ENCODE results near the gene EPHB1.

The EPHB1 gene

DNA sequence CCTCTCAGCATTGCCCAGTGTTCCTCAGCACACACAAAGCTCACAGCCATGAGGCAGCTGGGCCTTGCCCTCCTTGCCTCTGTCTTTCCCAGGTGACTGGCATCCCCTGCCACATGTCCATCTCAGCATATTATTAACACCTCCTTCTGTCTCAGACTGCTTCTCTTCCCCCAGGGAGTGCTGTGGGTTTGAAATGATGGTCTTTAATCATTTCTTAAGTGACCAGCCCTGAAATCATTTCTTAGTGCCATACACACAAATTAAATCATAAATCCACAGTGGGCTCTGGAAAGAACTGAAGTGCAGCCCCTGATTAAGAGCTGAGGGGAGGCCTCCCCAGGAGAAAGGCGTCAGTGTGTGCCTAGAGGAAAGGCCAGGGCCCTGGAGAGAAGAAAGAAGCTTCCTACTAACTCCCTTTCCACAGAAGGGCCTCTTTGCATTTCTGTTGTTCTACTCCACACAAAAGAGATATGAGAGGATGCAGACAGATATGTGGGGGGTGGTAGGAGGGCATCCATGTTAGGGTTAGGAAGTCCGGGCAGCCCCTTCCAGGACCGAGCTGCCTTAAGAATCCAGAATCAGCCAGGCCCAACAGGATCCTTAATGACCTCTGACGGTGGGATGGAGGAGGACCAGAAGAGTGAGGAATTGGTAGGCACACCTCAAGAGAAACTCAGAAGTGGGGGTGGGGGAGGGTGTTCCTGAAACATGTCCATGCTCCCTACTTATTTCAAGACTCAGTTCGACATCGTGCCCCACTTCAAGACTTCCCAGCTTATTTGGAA is 290.8 kb downstream of the EPHB1 start:
- Histone ChIP-seq H3K4me3 (ENCODE audit: insufficient read length, low read depth) (no peak overlapping the region), H3K4me1 (ENCODE audit: insufficient read depth, insufficient read length) (peaks cover 3% of the 10 kb centered on the region)
- no peak for DNase-seq (ENCODE audit: low read depth, low spot score)

DNA sequence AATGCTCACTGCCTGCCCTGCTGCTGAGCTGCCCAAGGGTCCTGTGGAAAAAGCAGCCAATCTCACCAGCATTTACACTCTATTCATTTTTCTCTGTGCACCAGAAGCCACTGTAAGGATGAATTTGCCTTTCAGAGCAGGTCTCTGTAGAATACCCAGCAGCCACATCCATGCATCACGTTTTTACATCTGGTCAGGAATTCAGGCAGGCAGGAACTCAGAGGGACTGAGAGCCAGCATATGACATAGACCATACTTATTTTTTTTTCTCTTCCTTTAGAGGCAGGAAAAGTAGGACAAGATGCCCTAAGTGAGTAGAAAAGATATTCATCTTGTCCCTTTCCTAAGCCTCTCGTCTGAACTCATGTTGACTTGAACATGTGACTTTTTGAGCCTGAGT is 292.7 kb downstream of the EPHB1 start:
- peaks cover 2% of the 10 kb centered on the region for H3K4me1 ChIP-seq (ENCODE audit: insufficient read depth, insufficient read length)
- H3K36me3 ChIP-seq (ENCODE audit: insufficient read depth, insufficient read length, low read length): no peaks in the 10 kb centered on the region
- DNase-seq (ENCODE audit: low read depth, low spot score): no peak
- H3K4me3 ChIP-seq (ENCODE audit: insufficient read length, low read depth): no peak overlapping the region
- no peaks in the 10 kb centered on the region for H3K27me3 ChIP-seq (ENCODE audit: insufficient read depth, insufficient read length)
- no peaks in the 10 kb centered on the region for H3K9me3 ChIP-seq (ENCODE audit: insufficient read depth, low read length)
- no peak overlapping the region for H3K9ac ChIP-seq (ENCODE audit: insufficient read length, low read depth)
- TF ChIP-seq YY1 (IDR thresholded peaks at IDR 0.05; ENCODE audit: insufficient read depth, insufficient read length): no peak
- no peak for TF ChIP-seq ZNF274 (IDR thresholded peaks at IDR 0.05; ENCODE audit: low read depth, low read length)
- TF ChIP-seq SUZ12 (IDR thresholded peaks at IDR 0.05; ENCODE audit: extremely low read depth, insufficient read depth, insufficient read length): no peak

More for the DNA sequence above, 290.8 kb downstream of the EPHB1 start:
- Histone ChIP-seq H3K9ac (ENCODE audit: insufficient read length, low read depth) (no peak overlapping the region), H3K36me3 (ENCODE audit: insufficient read depth, insufficient read length, low read length) (no peaks in the 10 kb centered on the region), H3K9me3 (ENCODE audit: insufficient read depth, low read length) (no peaks in the 10 kb centered on the region), H3K27me3 (ENCODE audit: insufficient read depth, insufficient read length) (no peaks in the 10 kb centered on the region)
- TF ChIP-seq ZNF274 (IDR thresholded peaks at IDR 0.05; ENCODE audit: low read depth, low read length) (no peak), SUZ12 (IDR thresholded peaks at IDR 0.05; ENCODE audit: extremely low read depth, insufficient read depth, insufficient read length) (no peak), YY1 (IDR thresholded peaks at IDR 0.05; ENCODE audit: insufficient read depth, insufficient read length) (no peak)

DNA sequence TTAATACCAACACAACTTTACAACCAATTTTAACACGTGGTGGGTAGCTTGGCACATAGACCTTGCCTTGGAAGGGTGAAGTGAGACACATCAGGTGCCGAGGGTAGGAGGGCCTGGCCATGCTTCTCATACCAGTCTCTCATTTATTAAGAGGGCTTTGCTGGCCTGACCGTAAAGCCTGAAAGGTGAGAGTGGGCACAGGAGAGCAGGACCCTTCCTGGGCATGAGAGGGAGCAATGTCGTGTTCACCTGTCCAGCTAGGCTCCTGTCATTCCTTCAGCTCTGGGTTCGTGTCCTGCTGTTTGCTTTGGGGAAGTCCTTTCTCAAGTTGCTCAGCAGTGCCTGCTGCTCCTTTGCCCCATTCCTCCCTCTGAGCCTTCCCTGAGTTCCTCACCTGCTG is 294.4 kb downstream of the EPHB1 start:
- H3K4me3 ChIP-seq (ENCODE audit: insufficient read length, low read depth): no peak overlapping the region
- H3K27me3 ChIP-seq (ENCODE audit: insufficient read depth, insufficient read length): no peaks in the 10 kb centered on the region
- no peaks in the 10 kb centered on the region for H3K4me1 ChIP-seq (ENCODE audit: insufficient read depth, insufficient read length)
- H3K9ac ChIP-seq (ENCODE audit: insufficient read length, low read depth): no peak overlapping the region
- no peak for DNase-seq (ENCODE audit: low read depth, low spot score)
- TF ChIP-seq YY1 (IDR thresholded peaks at IDR 0.05; ENCODE audit: insufficient read depth, insufficient read length) (no peak), SUZ12 (IDR thresholded peaks at IDR 0.05; ENCODE audit: extremely low read depth, insufficient read depth, insufficient read length) (no peak), ZNF274 (IDR thresholded peaks at IDR 0.05; ENCODE audit: low read depth, low read length) (no peak)
- no peaks in the 10 kb centered on the region for H3K9me3 ChIP-seq (ENCODE audit: insufficient read depth, low read length)
- H3K36me3 ChIP-seq (ENCODE audit: insufficient read depth, insufficient read length, low read length): no peaks in the 10 kb centered on the region

DNA sequence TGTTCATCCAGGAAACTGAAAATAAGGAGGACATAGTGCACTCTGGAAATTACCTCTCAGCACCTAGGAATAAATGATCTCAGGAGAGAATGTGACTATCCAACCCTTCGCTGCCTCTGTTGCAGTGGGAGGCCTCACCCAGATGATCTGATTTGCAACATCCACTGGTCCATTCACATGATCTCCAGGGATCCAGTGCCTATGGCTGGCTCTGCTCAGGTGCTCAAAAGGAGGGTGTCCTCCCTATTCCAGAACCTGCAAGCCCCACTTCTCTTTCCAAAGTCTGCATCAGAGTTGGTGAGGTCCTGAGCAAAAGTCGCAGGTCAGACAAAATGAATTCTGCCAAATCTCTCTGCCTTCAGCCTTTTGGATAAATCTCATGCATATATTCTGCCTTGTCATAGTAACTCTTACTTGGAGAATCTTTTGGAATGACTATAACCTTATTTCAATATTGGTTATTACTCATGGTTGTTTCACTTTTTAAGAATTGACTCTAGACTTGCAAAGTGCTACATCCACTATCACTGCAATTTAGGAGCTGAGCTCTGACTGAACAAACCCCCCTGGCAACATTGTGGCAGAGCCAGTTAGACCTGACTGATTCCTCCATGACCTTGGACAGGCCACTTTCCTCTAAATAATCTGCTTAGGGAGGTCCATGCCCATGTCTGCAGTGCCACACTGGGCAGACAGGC is 295.1 kb downstream of the EPHB1 start:
- TF ChIP-seq ZNF274 (IDR thresholded peaks at IDR 0.05; ENCODE audit: low read depth, low read length) (no peak), YY1 (IDR thresholded peaks at IDR 0.05; ENCODE audit: insufficient read depth, insufficient read length) (no peak), SUZ12 (IDR thresholded peaks at IDR 0.05; ENCODE audit: extremely low read depth, insufficient read depth, insufficient read length) (no peak)
- H3K9ac ChIP-seq (ENCODE audit: insufficient read length, low read depth): no peak overlapping the region
- no peaks in the 10 kb centered on the region for H3K27me3 ChIP-seq (ENCODE audit: insufficient read depth, insufficient read length)
- no peaks in the 10 kb centered on the region for H3K9me3 ChIP-seq (ENCODE audit: insufficient read depth, low read length)
- H3K4me1 ChIP-seq (ENCODE audit: insufficient read depth, insufficient read length): no peaks in the 10 kb centered on the region
- H3K4me3 ChIP-seq (ENCODE audit: insufficient read length, low read depth): no peak overlapping the region
- H3K36me3 ChIP-seq (ENCODE audit: insufficient read depth, insufficient read length, low read length): no peaks in the 10 kb centered on the region
- DNase-seq (ENCODE audit: low read depth, low spot score): no peak

DNA sequence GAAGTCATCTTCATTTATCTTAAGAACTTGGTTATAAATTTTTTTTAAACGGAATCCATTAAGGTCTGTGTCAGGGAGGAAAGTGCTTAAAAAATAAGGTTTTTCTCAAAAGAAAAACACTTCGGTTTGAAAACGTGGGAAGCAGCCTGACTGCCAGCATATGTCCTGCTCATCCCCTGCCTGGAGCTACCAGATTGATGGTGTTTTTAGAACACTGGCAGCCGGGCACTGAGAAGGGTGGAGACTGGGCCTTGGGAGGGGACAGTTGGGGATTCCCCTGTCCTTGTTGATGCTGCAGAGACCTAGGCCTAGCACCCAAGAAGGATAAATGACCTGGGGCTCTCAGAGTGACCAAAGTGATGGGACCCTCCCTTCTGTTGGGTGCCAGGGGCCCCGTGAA is 296.9 kb downstream of the EPHB1 start:
- no peak for TF ChIP-seq YY1 (IDR thresholded peaks at IDR 0.05; ENCODE audit: insufficient read depth, insufficient read length)
- H3K9me3 ChIP-seq (ENCODE audit: insufficient read depth, low read length): no peaks in the 10 kb centered on the region
- no peak overlapping the region for H3K4me3 ChIP-seq (ENCODE audit: insufficient read length, low read depth)
- DNase-seq (ENCODE audit: low read depth, low spot score): no peak
- no peaks in the 10 kb centered on the region for H3K27me3 ChIP-seq (ENCODE audit: insufficient read depth, insufficient read length)
- H3K36me3 ChIP-seq (ENCODE audit: insufficient read depth, insufficient read length, low read length): no peaks in the 10 kb centered on the region
- H3K9ac ChIP-seq (ENCODE audit: insufficient read length, low read depth): no peak overlapping the region
- no peaks in the 10 kb centered on the region for H3K4me1 ChIP-seq (ENCODE audit: insufficient read depth, insufficient read length)

DNA sequence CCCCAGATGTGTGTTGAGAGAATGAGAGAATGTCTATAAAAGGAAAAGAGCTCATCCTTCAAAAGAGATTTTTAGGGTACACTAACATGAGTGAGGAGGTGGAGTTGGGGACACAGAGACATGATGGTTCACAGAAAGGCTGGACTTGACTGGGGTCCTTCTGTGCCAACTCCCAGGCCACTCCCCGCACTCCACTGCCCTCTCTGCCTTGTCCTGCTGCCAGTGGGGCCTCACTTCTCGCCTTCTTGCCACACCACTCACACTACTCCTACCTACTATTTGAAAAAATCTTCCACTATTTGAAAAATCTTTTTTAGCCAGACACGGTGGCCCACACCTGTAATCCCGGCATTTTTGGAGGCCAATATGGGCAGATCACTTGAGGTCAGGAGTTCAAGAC is 298.1 kb downstream of the EPHB1 start:
- Histone ChIP-seq H3K9ac (ENCODE audit: insufficient read length, low read depth) (no peak overlapping the region), H3K4me1 (ENCODE audit: insufficient read depth, insufficient read length) (no peaks in the 10 kb centered on the region), H3K9me3 (ENCODE audit: insufficient read depth, low read length) (no peaks in the 10 kb centered on the region), H3K4me3 (ENCODE audit: insufficient read length, low read depth) (no peak overlapping the region), H3K36me3 (ENCODE audit: insufficient read depth, insufficient read length, low read length) (no peaks in the 10 kb centered on the region), H3K27me3 (ENCODE audit: insufficient read depth, insufficient read length) (no peaks in the 10 kb centered on the region)
- no peak for DNase-seq (ENCODE audit: low read depth, low spot score)
- TF ChIP-seq ZNF274 (IDR thresholded peaks at IDR 0.05; ENCODE audit: low read depth, low read length) (no peak), SUZ12 (IDR thresholded peaks at IDR 0.05; ENCODE audit: extremely low read depth, insufficient read depth, insufficient read length) (no peak), YY1 (IDR thresholded peaks at IDR 0.05; ENCODE audit: insufficient read depth, insufficient read length) (no peak)

DNA sequence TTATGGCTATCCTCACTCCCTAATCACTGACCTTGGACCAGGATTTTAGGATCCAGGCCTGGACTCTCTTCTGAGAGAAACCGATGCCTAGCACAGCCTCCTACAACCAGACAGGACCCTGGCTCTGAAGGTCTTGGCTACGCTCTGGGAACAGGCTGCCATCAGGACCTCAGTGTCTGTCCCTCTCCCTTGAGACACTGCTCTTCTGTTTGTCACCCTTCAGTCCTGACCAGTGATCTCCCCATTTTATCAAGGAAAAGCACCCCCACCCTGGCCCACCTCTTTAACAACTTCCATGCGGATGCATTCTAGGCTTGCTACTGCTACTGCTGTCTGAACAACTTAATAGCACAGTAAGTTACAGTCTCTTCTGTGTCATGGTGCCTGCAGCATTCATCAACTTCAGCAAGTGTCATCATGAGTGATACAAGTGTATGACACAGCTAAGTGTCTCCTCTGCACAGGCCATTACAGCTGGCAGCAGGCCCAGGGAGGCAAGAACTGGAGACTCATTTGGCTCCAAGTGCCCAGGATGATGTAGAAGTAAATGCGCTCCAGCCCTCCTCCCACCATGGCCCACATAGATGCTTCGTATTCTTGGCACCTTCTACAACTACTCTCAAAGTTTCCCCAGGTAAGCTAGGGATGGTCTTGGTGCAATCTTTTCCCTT is 302.4 kb downstream of the EPHB1 start:
- H3K4me3 ChIP-seq (ENCODE audit: insufficient read length, low read depth): no peak overlapping the region
- no peaks in the 10 kb centered on the region for H3K27me3 ChIP-seq (ENCODE audit: insufficient read depth, insufficient read length)
- TF ChIP-seq SUZ12 (IDR thresholded peaks at IDR 0.05; ENCODE audit: extremely low read depth, insufficient read depth, insufficient read length): no peak
- no peak for TF ChIP-seq YY1 (IDR thresholded peaks at IDR 0.05; ENCODE audit: insufficient read depth, insufficient read length)
- TF ChIP-seq ZNF274 (IDR thresholded peaks at IDR 0.05; ENCODE audit: low read depth, low read length): no peak
- H3K4me1 ChIP-seq (ENCODE audit: insufficient read depth, insufficient read length): no peaks in the 10 kb centered on the region
- DNase-seq (ENCODE audit: low read depth, low spot score): no peak
- H3K9ac ChIP-seq (ENCODE audit: insufficient read length, low read depth): no peak overlapping the region
- H3K36me3 ChIP-seq (ENCODE audit: insufficient read depth, insufficient read length, low read length): no peaks in the 10 kb centered on the region
- no peaks in the 10 kb centered on the region for H3K9me3 ChIP-seq (ENCODE audit: insufficient read depth, low read length)

All from NT2/D1 (cell line).